ENCODE results near the gene PRND.

Gene PRND

GRCh38 chr20:4728120-4728760 is 6.5 kb downstream of the PRND start:
- TF ChIP-seq CTCF (IDR thresholded peaks at IDR 0.05; ENCODE audit: borderline replicate concordance, control extremely low read depth, extremely low read depth, insufficient read depth, missing control alignments), result no peak
- DNase-seq (ENCODE audit: low spot score), result no peak
- in situ Hi-C loops (cut with MboI; ENCODE audit: low sequenced_read_pairs, unreplicated experiment), result no loop called here

GRCh38 chr20:4729265-4729664 is 7.6 kb downstream of the PRND start:
- in situ Hi-C loops (cut with MboI; ENCODE audit: low sequenced_read_pairs, unreplicated experiment), result no loop called here
- DNase-seq (ENCODE audit: low spot score), result no peak
- TF ChIP-seq CTCF (IDR thresholded peaks at IDR 0.05; ENCODE audit: borderline replicate concordance, control extremely low read depth, extremely low read depth, insufficient read depth, missing control alignments), result no peak

DNA sequence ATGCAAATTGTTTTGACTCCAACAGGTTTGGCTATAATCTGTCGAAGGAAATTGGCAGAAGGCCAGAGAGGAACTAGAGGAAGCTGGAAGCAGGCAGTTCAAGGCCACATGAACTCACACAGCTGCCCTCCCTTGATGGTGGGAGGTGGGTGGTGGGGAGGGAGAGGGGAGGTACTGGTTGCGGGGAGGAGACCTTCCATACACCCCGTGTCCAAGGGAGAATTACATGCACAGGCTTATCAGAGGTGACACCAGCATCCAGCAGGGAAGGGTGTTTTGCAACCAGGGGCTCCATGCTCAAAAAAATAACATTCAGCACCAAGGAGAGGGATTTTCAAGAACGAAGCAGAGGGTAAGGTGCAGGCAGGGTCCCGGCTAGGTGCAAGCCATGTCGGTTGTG is 9.1 kb downstream of the PRND start:
- in situ Hi-C loops (cut with MboI; ENCODE audit: low sequenced_read_pairs, unreplicated experiment), result no loop called here
- DNase-seq (ENCODE audit: low spot score), result no peak
- TF ChIP-seq CTCF (IDR thresholded peaks at IDR 0.05; ENCODE audit: borderline replicate concordance, control extremely low read depth, extremely low read depth, insufficient read depth, missing control alignments), result no peak

GRCh38 chr20:4736875-4737274 is 15.2 kb downstream of the PRND start:
- no peak for DNase-seq (ENCODE audit: low spot score)
- no peak for TF ChIP-seq CTCF (IDR thresholded peaks at IDR 0.05; ENCODE audit: borderline replicate concordance, control extremely low read depth, extremely low read depth, insufficient read depth, missing control alignments)
- in situ Hi-C loops (cut with MboI; ENCODE audit: low sequenced_read_pairs, unreplicated experiment), result no loop called here

DNA sequence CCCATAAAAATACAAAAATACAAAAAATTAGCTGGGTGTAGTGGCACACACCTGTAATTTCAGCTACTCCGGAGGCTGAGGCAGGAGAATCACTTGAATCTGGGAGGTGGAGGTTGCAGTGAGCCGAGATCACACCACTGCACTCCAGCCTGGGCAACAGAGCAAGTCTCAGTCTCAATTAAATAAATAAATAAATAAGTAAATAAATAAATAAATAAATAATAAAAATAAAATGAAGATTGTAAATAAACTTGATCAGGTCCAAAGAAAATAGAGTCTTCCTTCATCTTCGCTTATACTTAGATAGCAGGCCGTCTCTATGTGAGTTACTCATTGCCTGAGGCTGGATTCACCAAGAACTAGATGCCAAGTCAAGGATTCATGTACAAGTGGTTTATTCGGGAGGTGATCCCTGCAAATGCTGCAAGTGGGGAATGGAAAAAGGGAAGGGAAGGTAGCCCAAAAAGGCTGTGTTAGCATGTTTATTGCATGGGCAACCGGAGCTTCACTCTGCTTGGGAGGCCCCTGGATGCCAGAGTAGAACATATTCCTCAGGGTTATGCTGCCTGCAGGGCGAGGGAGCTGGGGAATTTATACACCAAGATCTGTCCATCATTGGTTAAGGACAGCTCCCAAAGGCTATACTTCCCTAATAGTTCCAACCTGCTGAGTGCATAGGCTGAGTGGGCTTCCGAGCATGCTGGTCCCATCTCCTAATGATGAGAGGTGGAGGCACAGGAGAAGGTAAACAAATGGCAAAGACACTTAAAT is 16.3 kb downstream of the PRND start:
- no peak for DNase-seq (ENCODE audit: low spot score)
- no peak for TF ChIP-seq CTCF (IDR thresholded peaks at IDR 0.05; ENCODE audit: borderline replicate concordance, control extremely low read depth, extremely low read depth, insufficient read depth, missing control alignments)
- in situ Hi-C loops (cut with MboI; ENCODE audit: low sequenced_read_pairs, unreplicated experiment), result no loop called here

DNA sequence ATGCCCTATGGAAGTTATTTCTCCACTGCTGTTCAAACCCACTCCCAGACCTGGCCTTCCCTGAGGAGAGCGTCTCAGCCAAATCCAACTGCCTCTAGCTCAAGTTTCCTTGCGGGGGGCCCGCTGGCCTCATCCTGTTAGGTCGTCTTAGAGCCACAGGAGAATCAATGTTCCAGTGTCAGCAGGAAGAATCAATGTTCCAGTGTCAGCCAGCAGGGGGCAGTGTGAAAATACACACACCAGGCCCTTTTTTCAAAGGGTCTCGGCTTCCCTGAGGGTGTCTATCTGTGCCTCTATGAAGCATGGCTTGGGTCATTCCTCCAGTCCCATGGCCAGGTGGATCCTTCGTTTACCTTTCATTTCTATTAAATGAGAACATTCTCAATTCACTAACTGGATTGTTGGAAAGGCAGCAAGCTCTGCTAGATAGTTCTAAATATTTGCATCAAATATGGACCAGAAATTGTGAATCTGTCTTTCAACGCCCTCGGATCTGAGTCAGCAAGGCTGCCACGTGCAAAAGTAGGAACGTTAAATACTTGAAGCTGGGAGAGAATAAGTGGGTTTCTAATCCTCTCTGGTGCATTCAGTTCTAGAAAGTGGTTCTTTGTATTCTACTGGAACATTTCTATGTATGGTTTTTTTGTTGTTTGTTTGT is 19.2 kb downstream of the PRND start:
- in situ Hi-C loops (cut with MboI; ENCODE audit: low sequenced_read_pairs, unreplicated experiment), result no loop called here
- peak; percentile 64 for TF ChIP-seq CTCF (IDR thresholded peaks at IDR 0.05; ENCODE audit: borderline replicate concordance, control extremely low read depth, extremely low read depth, insufficient read depth, missing control alignments)
- DNase-seq (ENCODE audit: low spot score), result no peak

All from GM13976 (cell line).